GM21619 (cell line): ENCODE measurements around the gene PRR23B.
"Not testable (repeated sequence)": the region's sequence is repeated elsewhere in the genome, so short reads cannot be mapped to it uniquely, and the experiment has no call there.

Source experiments
- ATAC-seq: cut with Tn5 transposase; IDR thresholded peaks from one replicate; pipeline ENCODE4 v1.9.1; 2021; ENCODE audit not compliant: unreplicated experiment

The PRR23B gene

GRCh38 chr3:139020868-139021234, at the start of gene PRR23B:
Gene PRR23B (minus strand): TSS chr3:139020926. CDS start chr3:139020661, 265 bp downstream.
- no peak for ATAC-seq

GRCh38 chr3:139062918-139063317, 42.2 kb upstream of the PRR23B start:
- ATAC-seq: no peak

- no peak for ATAC-seq
Observed at GRCh38 chr3:139052802-139053600, 32.3 kb upstream of the PRR23B start.

- ATAC-seq: no peak
Observed at GRCh38 chr3:139044366-139045210, 23.9 kb upstream of the PRR23B start, which contains the start of gene PRR23C. Gene PRR23C (minus strand): TSS chr3:139044892. CDS start chr3:139044620, 272 bp downstream.

- ATAC-seq: no peak
Observed at GRCh38 chr3:139043554-139044365, 23.0 kb upstream of the PRR23B start.

GRCh38 chr3:139037478-139037877, 16.8 kb upstream of the PRR23B start:
- no peak for ATAC-seq

GRCh38 chr3:139032326-139033002, 11.7 kb upstream of the PRR23B start:
- ATAC-seq: no peak

- not testable (repeated sequence) for ATAC-seq
Observed at GRCh38 chr3:139030576-139030975, 9.8 kb upstream of the PRR23B start.

DNA sequence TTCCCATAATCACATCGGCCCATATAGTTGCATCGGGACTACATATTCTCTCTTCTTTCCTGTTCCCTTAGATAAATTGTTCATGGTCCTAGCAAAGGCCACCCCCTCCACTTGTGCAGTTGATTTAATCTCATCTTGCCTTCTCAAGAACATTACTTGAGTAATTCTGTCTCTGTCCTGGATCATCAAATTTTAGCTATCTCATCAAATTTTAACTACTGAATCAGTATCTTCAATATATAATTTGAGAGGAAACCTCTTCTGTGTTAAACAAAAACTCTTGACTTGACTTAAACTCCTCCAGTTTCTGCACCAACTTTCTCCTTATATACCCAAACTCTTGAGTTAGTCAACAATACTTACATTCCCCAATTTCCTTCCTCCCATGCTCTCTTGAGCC, 4.2 kb upstream of the PRR23B start:
- ATAC-seq: no peak

DNA sequence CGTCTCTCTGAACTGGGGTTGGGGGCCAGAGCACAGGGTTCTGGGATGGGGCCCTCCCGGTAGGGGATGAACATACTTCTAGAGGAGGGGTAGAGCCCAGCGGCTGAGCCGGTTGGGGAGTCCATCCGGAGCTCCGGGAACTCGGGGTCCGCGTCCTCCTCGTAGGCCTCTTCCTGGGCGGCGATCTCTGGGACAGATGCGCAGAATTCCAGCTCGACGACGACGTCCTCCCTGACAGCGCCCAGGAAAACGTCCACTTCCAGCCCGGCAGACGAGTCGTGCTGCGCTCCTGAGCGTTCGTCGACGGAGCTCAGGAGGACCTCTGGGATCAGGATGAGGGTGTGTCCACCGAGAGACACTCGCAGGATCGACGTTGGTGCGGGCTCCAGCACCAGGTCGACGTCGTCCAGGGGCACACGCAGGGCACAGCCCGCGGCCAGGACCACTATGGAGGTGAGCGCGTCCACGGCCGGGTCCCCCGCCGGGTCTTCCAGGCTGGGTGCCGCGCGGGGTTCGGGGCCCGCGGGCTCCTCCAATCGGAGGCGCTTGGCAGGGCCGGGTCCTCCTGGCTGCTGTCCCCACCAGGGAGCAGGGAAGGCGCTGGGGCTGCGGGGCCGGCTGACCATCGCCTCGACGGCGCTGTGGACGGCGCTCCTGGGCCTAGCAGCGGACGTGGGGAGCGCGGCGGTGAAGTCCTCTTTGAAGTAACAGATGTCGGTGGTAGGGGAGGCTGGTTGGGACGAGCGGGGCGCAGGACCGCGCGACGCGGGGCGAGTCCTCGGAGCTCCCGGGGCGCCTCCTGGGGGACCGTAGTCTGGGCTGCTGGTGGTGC, 474 bp downstream of the PRR23B start:
- ATAC-seq: no peak

DNA sequence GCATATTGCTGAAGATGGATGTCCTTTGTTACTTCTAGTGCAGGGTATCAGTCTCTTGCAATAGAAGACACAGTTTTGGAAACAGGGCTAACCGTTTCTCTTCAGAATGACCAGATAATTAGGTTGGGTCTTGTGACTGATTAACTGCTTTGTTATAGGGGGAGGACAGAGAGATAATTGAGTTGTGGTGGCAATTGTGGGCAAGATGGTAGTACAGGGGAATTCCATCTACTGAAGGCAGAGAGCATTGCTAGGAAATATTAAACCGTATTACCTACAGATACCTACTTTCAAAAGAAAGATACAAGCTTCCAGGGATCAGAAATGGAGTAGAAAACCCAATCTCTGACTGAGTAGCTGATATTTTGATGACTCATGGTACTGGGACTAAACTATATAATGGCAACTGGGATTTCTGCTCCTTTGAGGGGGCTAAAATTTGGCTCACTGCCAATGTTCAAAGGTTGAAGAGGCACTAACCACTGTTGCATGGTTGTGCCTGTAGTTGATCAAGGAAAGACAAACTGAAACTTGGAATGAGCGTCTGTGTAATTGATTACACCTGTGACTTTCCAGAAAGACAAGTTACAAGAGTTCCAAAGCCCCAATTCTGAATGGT, 4.2 kb downstream of the PRR23B start:
- no peak for ATAC-seq

DNA sequence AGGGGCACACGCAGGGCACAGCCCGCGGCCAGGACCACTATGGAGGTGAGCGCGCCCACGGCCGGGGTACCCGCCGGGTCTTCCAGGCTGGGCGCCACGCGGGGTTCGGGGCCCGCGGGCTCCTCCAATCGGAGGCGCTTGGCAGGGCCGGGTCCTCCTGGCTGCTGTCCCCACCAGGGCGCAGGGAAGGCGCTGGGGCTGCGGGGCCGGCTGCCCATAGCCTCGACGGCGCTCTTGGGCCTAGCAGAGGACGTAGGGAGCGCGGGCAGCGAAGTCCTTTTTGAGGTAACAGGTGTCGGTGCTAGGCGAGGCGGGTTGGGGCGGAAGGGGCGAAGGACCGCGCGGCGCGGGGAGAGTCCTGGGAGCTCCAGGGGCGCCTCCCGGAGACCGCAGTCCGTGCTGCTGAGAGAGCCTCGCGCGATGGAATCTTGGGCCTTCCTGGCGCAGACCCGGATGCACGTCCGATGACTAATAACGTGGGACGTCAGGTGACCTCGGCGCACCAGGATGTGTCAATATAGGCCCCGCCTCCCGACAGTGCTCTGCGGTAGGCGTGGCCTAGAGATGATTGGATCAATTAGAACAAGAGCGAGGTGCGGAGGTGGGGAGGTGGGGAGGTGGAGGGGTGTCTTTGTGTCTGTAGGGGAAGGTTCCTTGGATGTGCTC, 14.5 kb downstream of the PRR23B start, which contains the start of gene PRR23A:
TSS of gene PRR23A (minus strand) at position 218 of the 666 bp plus-strand sequence. CDS start at position 218, 0 bp downstream.
- ATAC-seq: no peak

DNA sequence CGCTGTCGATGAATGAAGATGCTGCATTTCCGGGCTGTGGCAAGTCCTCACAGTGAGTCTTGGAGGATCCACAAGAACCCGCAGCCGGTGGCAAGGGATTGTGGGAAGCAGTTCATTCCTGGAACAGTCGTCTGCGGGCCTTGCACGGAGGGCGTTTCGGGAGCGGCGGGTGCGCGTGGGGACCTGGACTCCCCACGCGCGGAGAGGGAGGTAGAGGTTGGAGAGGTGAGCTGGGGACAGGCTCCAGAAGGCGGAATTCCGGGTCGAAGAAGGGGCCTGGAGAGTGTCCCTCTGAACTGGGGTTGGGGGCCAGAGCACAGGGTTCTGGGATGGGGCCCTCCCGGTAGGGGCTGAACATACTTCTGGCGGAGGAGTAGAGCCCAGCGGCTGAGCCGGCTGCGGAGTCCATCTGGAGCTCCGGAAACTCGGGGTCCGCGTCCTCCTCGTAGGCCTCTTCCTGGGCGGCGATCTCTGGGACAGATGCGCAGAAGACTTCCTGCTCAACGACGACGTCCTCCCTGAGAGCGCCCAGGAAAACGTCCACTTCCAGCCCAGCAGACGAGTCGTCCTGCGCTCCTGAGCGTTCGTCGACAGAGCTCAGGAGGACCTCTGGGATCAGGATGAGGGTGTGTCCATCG, 15.3 kb downstream of the PRR23B start:
- no peak for ATAC-seq

DNA sequence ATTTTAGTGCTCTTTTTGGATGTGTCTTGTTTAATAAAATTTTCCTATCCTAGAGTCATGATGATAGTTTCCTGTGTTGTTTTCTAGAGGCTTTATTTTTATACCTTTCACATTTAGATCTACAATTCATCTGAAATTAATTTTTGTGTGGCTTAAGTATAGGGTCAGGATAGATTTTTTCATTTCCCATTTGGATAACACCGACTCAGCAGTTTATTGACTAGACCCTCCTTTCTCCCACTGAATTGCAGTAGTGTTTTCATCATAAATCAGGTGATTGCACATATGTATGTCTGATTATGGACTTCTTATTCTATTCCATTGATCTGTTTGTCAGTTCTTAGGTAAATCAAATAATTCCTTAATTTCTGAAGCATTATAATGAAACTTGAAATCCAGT, 25.0 kb downstream of the PRR23B start:
- ATAC-seq: no peak

DNA sequence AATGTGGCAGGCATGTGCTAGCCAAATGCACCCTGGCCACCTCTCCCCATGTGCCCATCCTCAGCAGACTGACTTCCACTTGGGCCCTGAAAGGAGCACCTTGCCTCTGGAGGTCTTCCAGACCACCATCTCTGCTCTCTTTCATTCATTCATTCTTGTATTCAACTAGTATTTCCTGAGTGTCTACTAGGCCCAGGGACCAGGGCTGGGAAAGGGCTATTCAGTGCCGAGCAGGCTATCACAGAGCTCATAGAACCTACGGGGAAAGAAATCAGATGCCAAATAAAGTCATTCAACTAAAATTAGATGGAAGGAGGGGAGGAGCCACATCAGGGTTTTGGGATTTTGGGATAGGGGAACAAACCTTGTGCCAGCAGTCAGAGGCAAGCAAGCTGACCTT, 33.5 kb downstream of the PRR23B start:
- ATAC-seq: no peak

GRCh38 chr3:138985932-138986331, 34.8 kb downstream of the PRR23B start:
- ATAC-seq: no peak

DNA sequence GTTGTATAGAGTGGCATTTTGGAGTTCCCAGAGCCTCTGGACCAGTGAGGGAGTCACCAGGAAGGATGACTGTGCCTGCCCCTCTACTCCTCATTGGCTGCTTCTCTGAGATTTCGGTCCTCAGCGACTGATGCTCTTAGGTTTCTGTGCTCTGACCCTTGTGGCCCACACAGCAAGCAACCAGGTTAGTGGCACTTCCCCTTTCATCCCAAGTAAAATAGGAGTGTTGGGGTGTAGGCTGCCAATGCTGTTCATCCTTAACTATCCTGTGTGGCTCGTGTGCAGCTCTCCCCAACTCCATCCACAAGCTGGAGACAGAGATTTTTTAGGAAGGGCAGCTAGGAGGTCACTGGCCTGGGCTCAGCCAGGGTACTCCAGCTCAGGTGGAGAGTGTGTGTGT, 35.9 kb downstream of the PRR23B start:
- ATAC-seq: no peak

- ATAC-seq: no peak
Observed at GRCh38 chr3:138976047-138976446, 44.7 kb downstream of the PRR23B start.
